PC-3 (cell line): ENCODE measurements around the gene ST3GAL5. TPM values are rescaled to one million over a fixed set of nuclear protein-coding genes. Genes with fewer than 3 reads are reported as not detected.

Experiments used
- ATAC-seq: fragments of 200-7000 bp; cut with Tn5 transposase; 2 replicates; pipeline ENCODE4 v1.9.1; 2020; ENCODE audit warnings: mild to moderate bottlenecking, moderate library complexity
- BruUV-seq: library from RNA; stranded (reverse); fragments of 400-500 nt; replicated peaks from 2 replicates; lab custom pipeline; 2021; lab: Mats Ljungman, UMichigan
- CTCF ChIA-PET: fragments of 300-600 bp; sonication (Branson Sonifier 250); formaldehyde crosslinking; loops from one replicate; lab custom pipeline; 2022; ENCODE audit warnings: antibody characterized with exemption; lab: Charles Lee
- POLR2A ChIA-PET: fragments of 300-600 bp; sonication (Branson Sonifier 250); formaldehyde crosslinking; loops from one replicate; lab custom pipeline; 2022; ENCODE audit warnings: antibody characterized with exemption; ENCODE audit not compliant: unreplicated experiment; lab: Charles Lee
- DNase-seq: peaks from one replicate; pipeline ENCODE4 v3.0.0-alpha.2; 2015
- H2AFZ ChIP-seq: fragments of 300-600 bp; sonication (generic); 2 replicates; pipeline ENCODE4 v1.6.0; 2016; ENCODE audit warnings: antibody characterized with exemption, low read length
- H3F3A ChIP-seq: fragments of 300-600 bp; sonication (generic); one replicate; pipeline ENCODE4 v1.6.0; 2017; ENCODE audit warnings: antibody characterized with exemption, low read length, control low read depth, mild to moderate bottlenecking; ENCODE audit not compliant: unreplicated experiment
- H3K27ac ChIP-seq: fragments of 300-600 bp; sonication (generic); 2 replicates; pipeline ENCODE4 v1.5.1; 2016; ENCODE audit warnings: mild to moderate bottlenecking, low read length
- H3K27me3 ChIP-seq: fragments of 300-600 bp; sonication (generic); 2 replicates; pipeline ENCODE4 v1.6.1; 2016; ENCODE audit warnings: low read length, mixed read lengths
- H3K36me3 ChIP-seq: fragments of 300-600 bp; sonication (generic); 2 replicates; pipeline ENCODE4 v1.6.1; 2016; ENCODE audit warnings: low read depth, mixed run types, low read length, mixed read lengths
- H3K4me1 ChIP-seq: fragments of 300-600 bp; sonication (generic); 2 replicates; pipeline ENCODE4 v1.5.1; 2016; ENCODE audit warnings: low read length; ENCODE audit not compliant: insufficient read depth
- H3K4me2 ChIP-seq: fragments of 300-600 bp; sonication (generic); 2 replicates; pipeline ENCODE4 v1.6.0; 2016; ENCODE audit warnings: low read length
- H3K4me3 ChIP-seq: fragments of 300-600 bp; sonication (generic); 2 replicates; pipeline ENCODE4 v1.5.1; 2016; ENCODE audit warnings: mild to moderate bottlenecking, low read length, mixed read lengths
- H3K79me2 ChIP-seq: fragments of 300-600 bp; sonication (generic); 2 replicates; pipeline ENCODE4 v1.6.1; 2017; ENCODE audit warnings: low read length, mixed read lengths
- H3K9ac ChIP-seq: fragments of 300-600 bp; sonication (generic); 2 replicates; pipeline ENCODE4 v1.6.0; 2016; ENCODE audit warnings: mild to moderate bottlenecking, low read length
- H3K9me2 ChIP-seq: fragments of 300-600 bp; sonication (generic); replicated peaks from 2 replicates; pipeline ENCODE4 v1.6.1; 2016; ENCODE audit warnings: mixed run types, low read length, mixed read lengths
- H3K9me3 ChIP-seq: fragments of 300-600 bp; sonication (generic); 2 replicates; pipeline ENCODE4 v1.6.1; 2016; ENCODE audit warnings: low read length, mixed read lengths
- H4K20me1 ChIP-seq: fragments of 300-600 bp; sonication (generic); 2 replicates; pipeline ENCODE4 v1.6.1; 2016; ENCODE audit warnings: low read length, mixed read lengths
- CTCF ChIP-seq: fragments of 300-600 bp; sonication (generic); conservative IDR thresholded peaks from 2 replicates; pipeline ENCODE4 v1.5.1; 2017; ENCODE audit warnings: antibody characterized with exemption, low read depth, mild to moderate bottlenecking, low read length
- EZH2 ChIP-seq: fragments of 300-600 bp; sonication (generic); IDR thresholded peaks from one replicate; pipeline ENCODE4 v1.6.1; 2017; ENCODE audit warnings: antibody characterized with exemption, mild to moderate bottlenecking, low read length; ENCODE audit not compliant: unreplicated experiment
- EZH2phosphoT487 ChIP-seq: fragments of 300-600 bp; sonication (generic); IDR thresholded peaks from 2 replicates; pipeline ENCODE4 v1.6.1; 2018; ENCODE audit warnings: mild to moderate bottlenecking, antibody characterized with exemption, low read length, borderline replicate concordance
- intact Hi-C: fragments of 100-400 bp; cut with micrococcal nuclease; formaldehyde crosslinking; loops from 2 replicates; pipeline ENCODE4 v1.9.0; 2023
- total RNA-seq: library from RNA; depleted of rRNA; stranded (reverse); fragments of >200 nt; gene quantifications from 2 replicates; pipeline ENCODE4 v1.2.3, GENCODE V29; 2014

ST3GAL5 gene
- total RNA-seq, 1 experiment from 2014 or later, result 0.87 TPM

DNA sequence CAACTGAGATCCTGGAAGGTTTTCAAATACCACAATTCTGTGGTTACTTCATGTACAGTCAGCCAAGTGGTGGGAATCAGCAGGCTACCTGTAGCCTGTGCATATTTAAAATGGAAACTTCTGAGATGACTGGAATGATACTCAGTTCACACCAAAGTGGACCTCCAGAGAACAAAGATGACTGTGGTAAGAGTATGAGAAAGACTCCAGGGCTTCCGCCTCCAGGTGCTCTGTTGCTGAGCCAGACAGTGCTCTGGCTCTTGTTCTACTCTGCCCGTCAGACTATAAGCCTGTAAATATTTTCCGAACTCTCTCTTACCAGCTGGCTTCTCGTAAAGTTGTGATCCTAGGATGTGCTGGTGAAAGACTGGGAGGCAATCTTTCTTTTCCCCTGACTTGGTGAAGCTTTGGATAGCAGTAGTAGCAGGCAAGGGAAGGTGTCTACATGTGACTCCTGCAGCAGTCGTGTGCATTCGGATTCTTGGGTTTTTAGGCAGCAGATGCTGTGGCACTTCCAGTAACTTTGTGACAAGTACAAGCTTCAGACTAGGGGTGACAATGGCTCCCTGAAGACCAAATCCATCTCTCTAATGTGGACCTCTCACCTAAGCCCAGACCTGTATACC is 23.1 kb downstream of the ST3GAL5 start:
- Histone ChIP-seq H3K4me3 (no peak overlapping the region), H4K20me1 (no peaks in the 10 kb centered on the region), H3K36me3 (no peaks in the 10 kb centered on the region), H3K9me2 (no peaks in the 10 kb centered on the region), H3K4me1 (no peaks in the 10 kb centered on the region), H3K9ac (no peak overlapping the region), H3K4me2 (no peak overlapping the region), H2AFZ (no peak overlapping the region), H3K27ac (no peak overlapping the region), H3K27me3 (no peaks in the 10 kb centered on the region), H3K9me3 (no peaks in the 10 kb centered on the region), H3K79me2 (no peaks in the 10 kb centered on the region), H3F3A (no peaks in the 10 kb centered on the region)
- CTCF ChIA-PET, result no interaction called here
- no TSS peak for BruUV-seq
- no peak for DNase-seq
- POLR2A ChIA-PET, result no interaction called here
- TF ChIP-seq EZH2phosphoT487 (no peak), CTCF (no peak), EZH2 (no peak)
- intact Hi-C loops, result no loop called here
- no peak for ATAC-seq

GRCh38 chr2:85864654-85865053 is 24.1 kb downstream of the ST3GAL5 start:
- POLR2A ChIA-PET, result no interaction called here
- Histone ChIP-seq H3K9me2 (no peaks in the 10 kb centered on the region), H3K27me3 (no peaks in the 10 kb centered on the region), H4K20me1 (no peaks in the 10 kb centered on the region), H3K9ac (no peak overlapping the region), H3F3A (no peaks in the 10 kb centered on the region), H3K4me2 (no peak overlapping the region), H3K36me3 (no peaks in the 10 kb centered on the region), H3K4me1 (no peaks in the 10 kb centered on the region), H3K27ac (no peak overlapping the region), H2AFZ (no peak overlapping the region), H3K79me2 (no peaks in the 10 kb centered on the region), H3K9me3 (no peaks in the 10 kb centered on the region), H3K4me3 (no peak overlapping the region)
- TF ChIP-seq EZH2 (no peak), CTCF (no peak), EZH2phosphoT487 (no peak)
- no TSS peak for BruUV-seq
- no peak for ATAC-seq
- intact Hi-C loops, result no loop called here
- CTCF ChIA-PET, result no interaction called here
- no peak for DNase-seq

DNA sequence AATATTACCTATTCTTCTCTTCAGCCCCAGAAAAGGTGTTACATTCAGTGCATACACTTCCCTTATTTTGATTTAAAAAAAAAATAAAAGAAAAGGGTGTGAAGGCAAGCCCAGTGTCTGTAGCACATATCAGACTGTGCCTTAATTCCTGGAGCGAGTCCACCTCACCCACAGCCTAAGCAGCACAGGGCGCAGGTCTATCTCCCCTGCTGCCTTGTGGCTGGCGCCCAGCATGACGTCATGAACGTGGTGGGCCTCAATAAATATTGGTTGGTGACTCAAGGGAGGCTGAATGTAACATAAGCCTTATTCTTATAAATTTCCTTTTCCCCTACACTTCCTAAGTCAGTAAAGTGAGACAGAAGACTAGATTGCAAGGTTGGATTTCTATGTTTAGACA is 26.4 kb downstream of the ST3GAL5 start:
- POLR2A ChIA-PET, result no interaction called here
- BruUV-seq, result no TSS peak

More for the DNA sequence above, 26.4 kb downstream of the ST3GAL5 start:
- ATAC-seq (no peak), DNase-seq (no peak)
- Histone ChIP-seq H3K4me1 (no peaks in the 10 kb centered on the region), H3K36me3 (no peaks in the 10 kb centered on the region), H3F3A (no peaks in the 10 kb centered on the region), H3K9me3 (no peaks in the 10 kb centered on the region), H4K20me1 (no peaks in the 10 kb centered on the region), H2AFZ (no peak overlapping the region), H3K9me2 (no peaks in the 10 kb centered on the region), H3K27ac (no peak overlapping the region), H3K27me3 (no peaks in the 10 kb centered on the region), H3K4me2 (no peak overlapping the region), H3K4me3 (no peak overlapping the region), H3K79me2 (no peaks in the 10 kb centered on the region), H3K9ac (no peak overlapping the region)
- intact Hi-C loops, result no loop called here
- CTCF ChIA-PET, result no interaction called here
- TF ChIP-seq EZH2phosphoT487 (no peak), EZH2 (no peak)
